Thoracic aorta (tissue), 2 donors: ENCODE measurements around the gene NAMPT. TPM values are rescaled to one million over a fixed set of nuclear protein-coding genes. Genes with fewer than 3 reads are reported as not detected.

Source experiments
- ATAC-seq: fragments of 150-250 bp; one replicate; pipeline ENCODE4 v1.8.0; 2017; ENCODE audit warnings: low read depth; ENCODE audit not compliant: insufficient number of reproducible peaks, low FRiP score
- DNase-seq: peaks from one replicate; pipeline ENCODE4 v3.0.0-alpha.2; 2020; ENCODE audit warnings: low spot score
- H3K27ac ChIP-seq, 2 donors: fragments of 200-600 bp; sonication (generic); 1 replicate in 1 of 2; 2 replicates in 1 of 2; pipeline ENCODE4 v1.5.1; 2016; ENCODE audit warnings: mild to moderate bottlenecking in 2 of 2, moderate library complexity in 2 of 2
- H3K27me3 ChIP-seq: fragments of 200-600 bp; sonication (generic); replicated peaks from 2 replicates; pipeline ENCODE4 v1.6.0; 2016; ENCODE audit warnings: mild to moderate bottlenecking; ENCODE audit not compliant: insufficient read depth
- H3K36me3 ChIP-seq: fragments of 200-600 bp; sonication (generic); one replicate; pipeline ENCODE4 v1.5.1; 2016
- H3K4me1 ChIP-seq, 2 donors: fragments of 200-600 bp; sonication (generic); 1 replicate in 1 of 2; 2 replicates in 1 of 2; pipeline versions ENCODE4 v1.5.1 to v1.6.0; 2016; ENCODE audit warnings: low read depth in 2 of 2, mild to moderate bottlenecking in 1 of 2; ENCODE audit not compliant: control insufficient read depth in 1 of 2
- H3K4me3 ChIP-seq: fragments of 200-600 bp; sonication (generic); 2 replicates; pipeline ENCODE4 v1.5.1; 2016; ENCODE audit warnings: mild to moderate bottlenecking
- H3K9me3 ChIP-seq: fragments of 200-600 bp; sonication (generic); 2 replicates; pipeline ENCODE4 v1.5.1; 2016
- CTCF ChIP-seq: fragments of 200-600 bp; sonication (generic); IDR thresholded peaks from one replicate; pipeline ENCODE4 v1.5.1; 2019; ENCODE audit warnings: antibody characterized with exemption
- total RNA-seq, 2 donors: library from RNA; depleted of rRNA; stranded (reverse); fragments of >200 nt; gene quantifications; one replicate each; pipeline versions ENCODE4 v1.1.0 to v1.2.3, GENCODE V29; 2016

Gene NAMPT
- total RNA-seq, 2 donors from 2014 or later, result 274 to 1,075 TPM

DNA sequence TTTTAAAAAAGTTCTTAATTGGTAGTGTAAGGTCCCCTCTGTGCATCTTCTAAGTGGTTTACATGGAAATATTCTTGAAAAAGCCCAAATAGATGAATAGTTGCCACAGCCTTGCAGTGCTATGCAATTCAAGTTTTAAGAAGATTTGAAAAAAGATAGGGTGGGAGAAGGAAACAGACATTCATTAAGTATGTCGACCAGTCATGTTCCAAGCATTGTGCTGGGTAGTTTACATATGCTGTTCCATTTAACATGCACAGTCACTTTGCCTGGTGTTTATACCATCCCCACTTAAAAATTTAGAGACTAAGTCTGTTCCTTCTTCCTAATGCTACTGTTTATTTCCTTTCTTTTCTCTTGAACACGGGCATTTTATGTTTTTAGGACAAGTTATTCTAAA, 28.1 kb upstream of the NAMPT start:
- Histone ChIP-seq H3K27ac (no peak overlapping the region), H3K4me3 (no peak overlapping the region), H3K4me1 (peaks cover 0 to 3% of the 10 kb centered on the region in 2 donors), H3K36me3 (no peaks in the 10 kb centered on the region), H3K27me3 (no peaks in the 10 kb centered on the region), H3K9me3 (no peaks in the 10 kb centered on the region)
- DNase-seq (no peak), ATAC-seq (no peak)
- TF ChIP-seq CTCF, result no peak

DNA sequence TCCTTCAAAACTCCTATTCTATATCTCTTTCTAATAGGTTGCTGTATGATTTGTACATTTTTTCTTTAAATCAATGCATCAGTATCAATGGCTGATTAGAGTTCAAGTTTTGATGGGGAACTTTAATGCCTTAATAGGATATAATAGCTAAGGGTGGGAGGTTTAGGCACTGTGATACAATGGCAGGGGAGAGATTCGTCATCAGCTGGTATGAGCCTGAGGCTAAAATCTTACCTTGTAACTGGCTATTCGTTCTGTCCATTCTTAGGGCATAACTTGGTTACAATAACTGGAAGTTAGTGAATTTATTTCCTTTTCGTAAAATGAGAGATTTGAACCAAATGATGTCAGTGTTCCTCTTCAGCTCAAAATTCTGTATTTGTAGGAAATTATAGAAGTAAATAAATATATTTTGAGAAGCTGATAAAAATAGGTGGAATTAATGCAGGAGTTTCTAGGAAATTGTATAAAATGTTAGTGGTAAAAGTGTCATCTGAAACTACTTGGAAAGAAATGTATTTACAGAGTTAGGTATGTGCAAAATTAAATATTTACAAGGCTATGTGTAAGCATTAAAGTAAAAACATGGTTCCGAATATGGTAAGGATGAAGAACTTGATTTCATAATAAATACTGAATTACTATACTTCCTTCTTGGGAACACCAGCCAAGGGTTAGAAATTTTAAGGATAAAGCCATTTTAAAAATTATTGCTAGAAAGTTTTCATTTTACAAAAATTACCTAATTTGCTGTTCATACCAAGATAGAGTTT, 27.5 kb upstream of the NAMPT start:
- H3K4me3 ChIP-seq, result no peak overlapping the region
- ATAC-seq (no peak), DNase-seq (no peak)
- H3K27me3 ChIP-seq, result no peaks in the 10 kb centered on the region
- no peak overlapping the region for H3K27ac ChIP-seq
- TF ChIP-seq CTCF, result no peak
- no peaks in the 10 kb centered on the region for H3K9me3 ChIP-seq
- H3K4me1 ChIP-seq, result peaks cover 0 to 3% of the 10 kb centered on the region in 2 donors
- H3K36me3 ChIP-seq, result no peaks in the 10 kb centered on the region

GRCh38 chr7:106309362-106309761, 24.6 kb upstream of the NAMPT start:
- Histone ChIP-seq H3K9me3 (no peaks in the 10 kb centered on the region), H3K4me1 (peaks cover 0 to 3% of the 10 kb centered on the region in 2 donors), H3K27ac (no peak overlapping the region), H3K4me3 (no peak overlapping the region), H3K36me3 (no peaks in the 10 kb centered on the region), H3K27me3 (no peaks in the 10 kb centered on the region)
- no peak for TF ChIP-seq CTCF
- DNase-seq (no peak), ATAC-seq (no peak)

GRCh38 chr7:106306256-106306655, 21.5 kb upstream of the NAMPT start:
- Histone ChIP-seq H3K27me3 (no peaks in the 10 kb centered on the region), H3K4me1 (no peaks in the 10 kb centered on the region), H3K36me3 (no peaks in the 10 kb centered on the region), H3K27ac (no peak overlapping the region), H3K9me3 (peaks cover 2% of the 10 kb centered on the region), H3K4me3 (no peak overlapping the region)
- DNase-seq, result no peak
- no peak for TF ChIP-seq CTCF
- ATAC-seq, result no peak

GRCh38 chr7:106305732-106306131, 20.9 kb upstream of the NAMPT start:
- no peak for TF ChIP-seq CTCF
- Histone ChIP-seq H3K4me3 (no peak overlapping the region), H3K4me1 (no peaks in the 10 kb centered on the region), H3K9me3 (peaks cover 3% of the 10 kb centered on the region), H3K36me3 (no peaks in the 10 kb centered on the region), H3K27ac (no peak overlapping the region), H3K27me3 (no peaks in the 10 kb centered on the region)
- ATAC-seq (no peak), DNase-seq (no peak)
